ENCODE data around the gene REPS2.

REPS2 gene

DNA sequence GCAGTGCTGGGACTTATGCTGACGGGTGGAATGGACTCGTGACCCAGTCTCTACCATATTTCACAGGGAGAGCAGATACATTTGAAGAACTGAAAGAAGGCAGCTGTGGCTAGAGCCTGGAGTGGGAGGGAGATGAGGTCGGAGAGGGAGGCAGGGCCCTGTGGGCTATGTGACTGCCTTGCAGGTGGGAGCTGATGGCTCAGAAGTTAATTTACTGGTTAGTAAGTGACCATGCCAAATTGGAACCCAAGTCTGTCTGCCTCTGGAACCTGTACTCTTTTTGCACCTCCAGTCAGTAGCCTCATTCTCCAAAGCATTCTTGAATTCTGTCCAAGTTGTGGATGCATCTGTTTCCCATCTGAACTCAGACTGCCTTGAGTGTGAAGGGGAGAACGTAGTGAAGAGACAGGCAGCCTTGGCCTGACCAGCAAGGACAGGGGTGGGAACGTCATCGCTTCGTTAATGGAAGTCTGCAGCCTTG lies 92.3 kb downstream of the REPS2 start:
- DNase-seq, result no peak

DNA sequence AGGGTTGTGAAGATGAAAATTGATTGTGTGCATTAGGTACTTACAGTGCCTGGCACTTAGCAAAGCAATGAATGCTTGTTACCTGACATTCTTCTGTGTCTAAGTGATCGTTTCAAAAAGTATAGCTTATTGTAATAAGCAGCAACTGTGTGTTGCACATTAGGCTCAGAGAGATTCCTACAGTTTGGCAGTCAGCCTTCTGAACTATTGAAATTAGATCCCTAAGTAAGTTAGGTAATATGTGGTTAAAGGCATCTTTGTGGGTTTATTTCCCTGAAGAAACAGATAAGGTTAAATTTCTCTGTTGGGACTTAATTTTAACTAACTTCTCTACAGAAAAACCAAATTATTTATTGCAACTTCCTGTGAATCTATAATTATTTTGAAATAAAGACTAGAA lies 93.4 kb downstream of the REPS2 start:
- no peak for DNase-seq

DNA sequence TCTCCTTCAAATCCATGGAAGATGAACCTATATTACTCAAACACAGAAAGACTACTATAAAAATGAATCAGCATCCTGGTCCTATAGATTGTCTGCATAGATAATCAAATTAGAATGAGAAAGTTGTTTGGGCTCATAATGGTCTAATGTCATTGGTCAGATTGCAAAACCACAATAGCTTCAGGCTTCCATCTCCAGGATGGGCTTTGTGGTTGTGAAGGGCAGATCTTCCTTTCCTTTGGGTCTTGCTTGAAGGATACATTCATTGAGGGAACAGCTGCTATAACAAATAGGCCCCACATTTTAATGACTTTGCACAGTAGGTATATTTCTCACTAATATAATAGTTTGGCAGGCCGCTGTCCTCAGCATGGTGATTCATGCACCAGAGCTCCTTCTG lies 94.3 kb downstream of the REPS2 start:
- DNase-seq, result no peak

DNA sequence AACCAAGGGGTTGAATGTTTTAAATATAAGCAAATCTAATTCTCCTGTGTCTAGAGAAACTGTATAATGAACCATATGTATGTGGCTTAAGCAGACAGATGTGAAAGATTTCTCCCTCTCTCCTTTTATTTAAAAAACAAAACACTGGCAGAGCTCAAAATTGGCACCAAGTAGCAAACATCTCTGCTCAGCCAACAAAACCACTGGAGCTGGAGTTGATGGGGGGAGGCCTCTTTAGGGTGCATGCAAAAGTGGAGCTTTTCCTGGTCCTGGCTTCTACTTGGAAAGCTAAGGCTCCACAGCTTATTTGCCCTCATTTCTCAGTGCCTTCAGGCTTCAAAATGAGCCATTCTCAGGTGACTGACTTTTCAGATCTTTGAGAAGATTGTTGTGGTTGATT lies 95.6 kb downstream of the REPS2 start:
- no peak for DNase-seq

DNA sequence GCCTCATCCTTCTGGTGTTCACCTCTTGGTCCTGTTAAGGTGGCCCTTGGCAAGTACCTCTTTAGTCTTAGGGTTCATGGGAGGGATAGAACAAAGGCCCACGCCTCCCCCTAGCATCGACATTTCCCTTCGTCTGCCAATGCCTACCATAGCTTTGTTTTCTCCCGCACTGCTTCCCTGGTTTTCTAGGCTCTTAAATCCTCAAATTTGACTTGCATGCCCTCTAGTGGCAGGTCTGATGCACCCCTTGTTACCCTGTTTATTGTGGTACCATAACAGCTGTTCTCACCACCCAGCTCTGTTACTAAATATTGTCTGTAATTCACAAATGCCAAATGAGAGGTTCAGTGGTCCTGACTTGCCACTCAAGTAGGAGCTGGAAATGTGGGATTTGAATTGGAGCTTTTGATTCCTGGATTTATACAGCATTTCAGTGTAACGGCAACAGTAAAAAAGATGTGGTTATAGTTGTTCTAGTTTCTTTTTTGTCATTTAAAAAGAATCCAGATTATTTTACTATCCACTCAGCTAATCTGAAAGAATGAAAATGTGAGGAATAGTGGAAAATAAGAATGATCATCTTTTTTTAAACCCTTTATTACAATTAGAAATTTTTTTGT lies 100.1 kb downstream of the REPS2 start:
- DNase-seq, result peak; percentile 28 to 29

DNA sequence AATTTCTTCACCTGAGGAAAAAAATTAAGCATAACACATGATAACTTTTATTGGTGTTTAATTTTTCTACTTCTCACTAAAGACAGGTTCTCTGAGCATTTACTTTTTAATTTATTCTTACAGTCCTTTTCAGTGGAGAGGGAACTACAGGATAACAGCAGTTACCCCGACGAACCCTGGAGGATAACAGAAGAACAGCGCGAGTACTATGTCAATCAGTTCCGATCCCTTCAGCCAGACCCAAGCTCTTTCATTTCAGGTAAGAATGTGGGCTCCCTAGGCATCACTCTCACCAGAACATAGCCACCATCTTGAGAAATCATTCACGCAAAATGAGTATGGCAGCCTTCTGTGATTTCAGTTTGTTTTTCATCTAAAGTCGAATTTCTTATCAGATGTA lies 100.8 kb downstream of the REPS2 start:
- no peak for DNase-seq

DNA sequence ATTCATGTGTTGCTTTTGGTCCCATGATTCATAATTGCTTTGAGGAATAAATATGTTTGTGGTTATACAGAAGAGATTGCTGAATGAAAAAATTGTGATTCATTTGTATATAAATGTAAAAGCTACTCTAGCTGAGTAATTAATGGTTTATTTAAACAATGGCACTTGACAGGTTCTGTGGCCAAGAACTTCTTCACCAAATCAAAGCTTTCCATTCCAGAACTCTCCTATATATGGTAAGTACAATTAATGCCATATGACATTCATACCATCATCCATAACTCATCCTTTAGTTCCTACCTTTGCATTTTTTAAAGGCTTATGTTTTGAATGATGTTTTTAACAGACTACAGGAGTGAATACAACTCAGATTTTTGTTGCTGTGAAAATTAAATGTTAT lies 105.8 kb downstream of the REPS2 start:
- no peak for DNase-seq

DNA sequence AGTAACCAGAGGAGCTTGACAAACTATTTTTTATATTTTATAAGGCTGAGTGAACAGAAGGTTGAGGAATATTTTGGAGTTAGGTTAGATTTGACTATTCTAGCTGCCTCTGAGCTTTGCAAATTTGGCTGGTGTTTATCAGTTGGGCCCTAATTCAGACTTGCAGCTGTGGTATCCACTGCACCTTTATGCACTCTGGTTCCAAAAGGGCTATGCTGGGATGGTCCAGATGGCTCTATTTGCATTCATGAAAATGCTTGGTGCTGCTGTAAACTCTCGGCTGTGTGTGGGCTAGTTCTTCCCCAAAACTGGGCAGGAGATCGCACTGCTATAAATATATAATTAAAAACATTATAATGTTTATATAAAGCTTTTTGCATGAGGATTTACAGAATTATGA lies 106.3 kb downstream of the REPS2 start:
- DNase-seq, result no peak

DNA sequence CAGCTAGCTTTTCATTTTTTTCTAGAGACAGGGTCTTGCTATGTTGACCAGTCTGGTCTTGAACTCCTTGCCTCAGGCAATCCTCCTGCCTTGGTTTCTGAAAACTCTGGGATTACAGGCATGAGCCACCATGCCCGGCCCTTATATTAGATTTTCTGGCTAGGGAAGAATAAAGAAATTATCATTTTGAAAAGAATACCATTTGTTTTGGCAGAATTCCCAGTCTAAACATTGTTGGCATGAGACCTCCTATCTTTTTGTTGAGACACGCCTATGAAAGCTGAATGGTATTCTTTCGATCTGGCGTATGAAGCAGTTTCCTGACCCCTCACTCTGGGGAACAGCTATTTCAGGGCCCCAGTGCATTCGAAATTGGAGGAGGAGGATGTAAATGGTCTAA lies 107.0 kb downstream of the REPS2 start:
- DNase-seq, result no peak

DNA sequence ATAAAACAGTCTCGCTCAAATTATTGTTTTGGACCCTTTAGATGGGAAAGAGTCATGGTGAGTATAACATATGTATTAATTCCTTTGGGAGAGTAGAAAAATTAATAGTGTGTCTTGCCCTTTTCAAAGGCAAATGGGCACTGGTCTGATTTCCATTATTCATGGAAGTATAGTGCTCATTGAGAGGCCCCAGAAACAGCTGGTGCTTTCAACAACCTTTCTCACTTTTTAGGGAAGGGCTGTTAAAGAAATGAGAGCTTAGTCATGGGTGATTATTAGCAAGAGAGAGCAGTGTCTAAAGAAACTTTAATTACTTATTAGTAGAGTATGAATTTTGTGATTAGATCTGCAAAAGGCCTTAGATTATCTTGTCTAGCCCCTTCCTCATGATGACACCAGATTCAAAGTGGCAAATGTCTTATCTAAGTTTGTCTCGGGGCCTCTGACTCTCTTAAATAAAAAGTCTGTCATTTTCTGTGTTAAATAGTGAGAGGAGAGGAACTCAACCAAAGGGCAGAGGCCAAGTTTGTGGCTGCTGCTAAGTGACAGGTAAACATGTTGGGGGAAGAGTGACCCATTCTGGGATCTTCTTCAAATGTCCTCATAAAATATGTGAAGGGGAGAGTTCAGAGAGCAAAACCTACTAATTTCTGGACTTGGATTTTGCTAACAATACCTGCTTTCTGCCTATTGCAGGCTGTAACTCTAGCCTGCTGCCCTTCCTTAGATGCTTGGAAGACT lies 110.6 kb downstream of the REPS2 start:
- no peak for DNase-seq

DNA sequence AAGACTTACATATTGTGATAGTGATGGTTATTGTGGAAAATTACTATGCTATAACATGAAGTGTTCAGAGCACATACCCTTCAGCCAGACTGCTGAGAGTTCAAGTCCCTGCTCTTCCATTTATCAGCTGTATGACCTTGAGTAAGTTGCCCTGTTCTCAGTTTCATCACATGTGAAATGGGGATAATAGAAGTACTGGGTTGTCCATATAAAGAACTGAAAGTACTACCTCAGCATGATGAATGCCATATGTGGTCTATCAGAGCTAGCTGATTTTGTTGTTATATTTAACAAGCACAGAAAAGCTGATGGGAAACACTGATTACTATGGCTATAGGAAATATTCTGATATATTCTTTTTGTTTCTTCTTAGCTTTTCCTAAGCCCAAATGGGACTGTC lies 115.6 kb downstream of the REPS2 start:
- no peak for DNase-seq

DNA sequence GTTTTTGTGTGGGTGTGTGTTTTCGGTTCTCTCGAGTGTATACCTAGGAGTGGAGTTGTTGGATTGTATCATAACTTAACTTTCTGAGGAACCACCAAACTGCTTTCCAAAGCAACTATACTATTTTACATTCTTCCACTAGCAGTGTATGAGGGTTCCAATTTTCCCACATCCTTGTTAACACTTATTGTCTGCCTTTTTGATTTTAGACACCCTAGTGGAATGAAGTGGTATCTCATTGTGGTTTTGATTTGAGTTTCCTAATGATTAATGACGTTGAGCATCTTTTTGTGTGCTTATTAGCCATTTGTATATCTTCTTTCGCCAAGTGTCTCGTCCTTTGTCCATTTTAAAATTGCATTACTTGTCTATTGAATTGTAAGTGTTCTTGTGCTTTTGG lies 118.6 kb downstream of the REPS2 start:
- DNase-seq, result no peak

DNA sequence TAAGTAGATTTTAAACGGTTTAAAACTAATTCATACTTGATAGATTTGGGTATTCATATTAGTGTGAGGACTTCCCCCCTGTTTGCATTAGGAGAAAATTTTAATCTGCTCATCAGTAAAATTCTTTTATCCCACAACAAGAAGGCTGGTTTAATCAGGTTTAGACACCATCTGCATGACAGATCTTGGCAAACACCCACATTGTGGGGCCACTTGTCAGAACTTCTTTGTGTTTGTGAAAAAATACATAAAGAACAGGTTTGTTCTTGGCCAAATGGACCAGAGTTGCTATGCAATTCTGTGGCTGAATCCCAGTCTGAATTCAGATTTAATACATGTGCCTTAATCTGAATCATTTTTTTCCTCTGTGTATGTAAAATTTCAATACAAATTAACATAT lies 121.1 kb downstream of the REPS2 start:
- DNase-seq, result no peak

DNA sequence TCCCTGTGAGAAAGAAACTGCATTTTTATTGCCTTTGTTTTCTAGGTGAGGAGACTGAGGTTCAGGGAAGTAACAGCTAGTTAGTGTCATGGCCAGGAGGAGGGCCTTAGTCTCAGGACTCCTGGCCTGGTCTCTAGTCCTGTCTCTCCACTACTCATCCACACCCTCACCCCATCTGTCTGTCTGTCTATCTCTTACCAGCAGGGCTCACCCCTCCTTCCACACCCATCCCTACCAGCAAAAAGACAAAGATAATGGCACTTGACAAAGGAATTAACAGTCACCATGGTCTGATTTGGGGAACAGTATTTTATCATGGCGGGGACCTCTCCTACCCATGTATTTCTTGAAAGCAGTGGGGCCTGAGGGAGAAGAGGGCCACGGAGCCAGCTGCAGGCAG lies 125.8 kb downstream of the REPS2 start:
- DNase-seq, result no peak

DNA sequence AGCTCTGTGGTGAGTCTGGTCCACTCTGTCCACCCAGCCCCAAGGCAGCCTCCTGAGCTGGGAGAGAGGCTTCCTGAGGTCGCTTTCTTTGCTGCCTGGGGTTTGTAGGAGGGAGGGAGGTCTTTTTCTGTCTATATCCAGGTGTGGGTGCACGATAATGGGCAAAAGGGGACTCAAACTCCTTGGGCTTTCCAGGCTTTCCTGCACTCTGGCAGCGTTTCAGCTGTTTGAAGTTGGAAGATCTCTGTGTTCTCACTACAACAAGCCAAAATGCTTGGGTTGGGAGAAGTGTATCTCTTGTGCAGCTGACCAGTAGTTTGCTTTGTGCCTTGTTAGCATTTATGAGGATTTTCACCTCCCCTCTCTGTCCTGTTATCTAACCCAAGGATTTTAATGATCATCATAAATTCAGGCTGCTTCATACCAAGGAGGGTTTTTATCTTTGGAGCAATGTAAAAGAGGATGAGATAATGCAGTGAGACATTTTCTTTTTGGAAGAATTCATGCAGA lies 126.3 kb downstream of the REPS2 start:
- DNase-seq, result no peak

DNA sequence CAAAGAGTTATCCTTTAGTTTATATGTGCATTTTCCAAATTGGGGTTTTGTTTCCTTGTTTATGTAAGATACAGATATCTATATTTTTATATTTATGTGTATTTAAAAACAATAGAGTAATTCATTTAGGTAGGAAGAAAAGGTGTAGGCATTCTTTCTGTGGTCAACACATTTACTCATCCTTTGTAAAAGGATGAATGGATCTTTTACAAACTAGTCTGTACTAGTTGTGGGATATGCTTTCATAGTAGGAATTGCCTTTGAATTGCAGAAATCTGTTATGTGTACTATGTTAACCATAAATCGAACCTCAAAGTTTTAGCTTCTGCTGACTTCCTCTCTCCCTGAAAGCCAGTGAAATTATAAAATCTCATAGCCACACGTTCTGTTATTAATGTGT lies 128.5 kb downstream of the REPS2 start:
- no peak for DNase-seq

DNA sequence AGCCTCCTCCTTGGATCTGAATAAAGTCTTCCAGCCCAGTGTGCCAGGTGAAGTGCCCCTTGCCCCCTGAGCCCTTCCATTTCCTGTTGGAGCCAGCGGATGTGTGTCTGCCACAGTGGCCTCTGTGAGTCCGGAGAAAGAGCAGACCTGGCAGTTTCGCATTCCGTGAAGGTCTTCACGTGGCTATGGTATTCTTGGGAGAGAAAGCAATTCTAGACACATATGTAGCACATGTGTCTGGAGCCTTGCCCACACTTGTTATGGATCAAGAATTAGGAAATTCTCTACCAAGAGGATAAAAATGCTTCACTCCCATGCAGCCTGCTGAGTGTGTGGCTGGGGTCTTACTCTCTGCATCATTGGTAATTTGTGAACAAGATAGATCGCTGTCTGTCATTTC lies 130.9 kb downstream of the REPS2 start:
- no peak for DNase-seq

DNA sequence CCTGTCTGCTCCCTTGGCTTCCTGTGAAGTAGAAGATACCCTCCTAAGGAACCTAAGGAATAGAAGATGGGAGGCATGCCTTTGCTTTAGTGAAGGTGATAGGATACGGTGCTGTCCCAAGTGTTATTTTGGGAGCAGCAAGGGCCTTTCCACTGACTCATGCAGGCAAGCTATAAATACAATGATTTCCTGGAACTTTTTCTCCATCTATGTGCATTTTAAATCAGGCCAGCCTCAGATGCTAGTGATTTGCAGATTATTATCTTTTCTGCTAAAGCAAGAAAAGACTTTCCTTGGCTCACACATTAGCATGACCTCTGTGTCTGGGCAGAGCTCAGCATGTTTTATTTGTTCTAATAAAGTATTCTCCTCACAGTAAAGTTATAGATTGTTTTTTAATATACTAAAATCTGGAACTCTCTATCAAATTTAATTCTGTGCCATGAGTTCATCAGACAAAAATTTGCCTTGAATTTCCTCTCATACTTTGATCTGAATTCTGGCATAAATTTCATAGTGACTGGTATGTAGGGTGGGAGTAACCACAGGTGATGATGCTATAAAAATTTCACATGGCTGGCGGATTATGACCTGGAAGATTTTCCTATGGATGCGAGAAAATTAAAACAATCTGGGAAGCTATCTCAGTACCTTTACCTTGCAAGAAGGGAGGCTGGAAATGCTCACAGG lies 131.7 kb downstream of the REPS2 start:
- no peak for DNase-seq

DNA sequence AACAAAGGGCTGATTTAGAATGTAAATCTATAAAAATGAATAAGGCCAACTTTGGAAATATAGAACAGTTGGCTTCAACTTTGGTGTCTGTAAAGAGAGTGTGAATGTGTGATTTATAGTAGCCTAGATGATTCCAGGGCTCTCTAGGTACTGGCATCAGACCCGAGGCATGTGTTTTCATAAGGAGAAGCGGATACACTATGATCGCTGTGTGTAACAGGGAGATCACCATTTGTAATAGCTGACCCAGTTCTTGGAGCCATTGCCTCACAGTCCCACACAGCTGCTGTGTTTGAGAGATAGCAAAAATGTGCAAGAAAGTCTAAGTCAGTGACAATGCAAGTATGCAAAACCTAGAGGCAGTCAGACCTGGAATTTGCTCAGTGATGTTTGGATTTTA lies 135.1 kb downstream of the REPS2 start:
- no peak for DNase-seq

DNA sequence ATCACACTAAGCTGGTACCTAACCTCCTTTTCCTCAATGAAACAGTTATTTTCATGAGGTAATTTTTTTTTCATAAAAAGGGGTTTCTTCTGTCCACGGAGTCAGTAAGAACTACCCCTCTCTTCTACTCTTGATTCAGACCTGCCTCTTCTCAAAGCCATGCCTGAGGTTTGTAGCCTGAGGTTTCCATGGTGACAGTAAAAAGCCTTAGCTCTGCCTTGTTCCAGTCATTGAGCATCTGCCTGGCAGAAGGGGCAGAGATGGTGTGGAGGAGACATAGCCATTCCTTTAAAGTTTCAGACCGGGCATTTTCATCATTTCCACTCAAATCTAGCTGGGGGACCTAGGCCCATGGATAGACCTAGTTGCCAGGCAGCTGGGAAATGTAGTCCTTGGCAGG lies 135.5 kb downstream of the REPS2 start:
- DNase-seq, result no peak

DNA sequence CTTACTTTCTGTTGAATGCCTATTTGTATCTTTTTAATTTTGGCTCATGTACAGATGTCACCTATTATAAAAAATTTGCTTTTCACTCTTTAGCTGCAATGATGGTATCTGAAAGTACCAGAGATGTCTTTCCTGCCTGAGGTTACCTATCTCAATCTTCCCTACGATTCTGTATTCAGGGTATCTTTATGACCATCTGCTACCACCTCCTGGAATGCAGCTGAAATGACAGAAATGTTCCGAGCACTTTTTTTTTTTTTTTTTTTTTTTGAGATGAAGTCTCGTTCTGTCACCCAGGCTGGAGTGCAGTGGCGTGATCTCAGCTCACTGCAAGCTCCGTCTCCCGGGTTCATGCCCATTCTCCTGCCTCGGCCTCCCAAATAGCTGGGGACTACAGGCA lies 136.4 kb downstream of the REPS2 start:
- no peak for DNase-seq

DNA sequence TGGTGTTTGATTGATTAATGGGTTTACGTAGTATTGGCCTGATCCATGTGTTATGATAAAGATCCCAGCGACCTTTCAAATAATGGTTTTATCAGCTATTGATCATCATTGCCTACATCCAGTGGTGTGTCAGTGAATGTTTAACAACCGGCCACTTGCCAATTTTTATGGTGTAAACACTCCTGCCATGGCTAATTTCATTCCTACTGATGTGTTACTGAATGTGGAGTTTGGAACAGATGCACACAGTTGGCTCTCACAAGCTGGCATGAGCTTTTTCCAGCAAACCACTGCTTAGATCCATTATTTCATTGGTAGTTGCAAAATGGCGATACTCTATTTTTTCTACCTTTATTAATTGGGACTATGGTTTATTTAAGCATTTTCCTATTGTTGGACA lies 139.9 kb downstream of the REPS2 start:
- DNase-seq, result no peak

DNA sequence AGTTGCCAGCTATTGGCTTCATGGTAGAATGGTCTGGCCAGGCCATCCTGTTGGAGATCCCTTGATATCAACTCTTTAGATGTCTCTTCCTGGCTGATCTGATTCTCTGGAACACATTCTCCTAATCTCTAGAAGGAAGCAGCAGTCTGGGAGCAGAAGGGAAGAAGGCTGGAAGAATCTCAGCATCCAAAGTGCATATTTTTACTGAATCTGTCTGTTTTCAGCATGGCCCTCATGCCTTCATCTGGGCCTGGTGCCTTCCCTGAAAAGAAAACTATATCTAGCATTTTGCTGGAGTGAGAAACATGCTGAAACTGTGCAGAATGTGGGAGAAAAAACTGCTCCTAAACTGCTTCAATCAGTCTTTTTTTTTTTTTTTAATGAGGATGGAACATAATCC lies 148.7 kb downstream of the REPS2 start:
- DNase-seq, result no peak

Measured in stimulated activated CD4-positive, alpha-beta T cell treated with anti-CD3 and anti-CD28 coated beads, Interleukin-2, amount 100 ng/mL, for 24 hours (primary cell).